ENCODE data around the gene EI24.

Gene EI24

GRCh38 chr11:125583496-125583895 lies 14.2 kb downstream of the EI24 start:
- no peak for DNase-seq

GRCh38 chr11:125585487-125585886 lies 16.2 kb downstream of the EI24 start:
- DNase-seq, result no peak

GRCh38 chr11:125586623-125587022 lies 17.3 kb downstream of the EI24 start:
- no peak for DNase-seq

- no peak for DNase-seq
Measured at GRCh38 chr11:125587480-125587879, 18.2 kb downstream of the EI24 start.

GRCh38 chr11:125588505-125588904 lies 19.2 kb downstream of the EI24 start:
- DNase-seq, result no peak

GRCh38 chr11:125591649-125592304 lies 22.5 kb downstream of the EI24 start:
- DNase-seq, result peak; percentile 48

GRCh38 chr11:125592305-125593113 lies 23.2 kb downstream of the EI24 start, which contains the start of gene STT3A:
STT3A (plus strand) TSS chr11:125592852; CDS start chr11:125595916, 3,064 bp downstream.
- peak; percentile 100 for DNase-seq

GRCh38 chr11:125593114-125593820 lies 24.0 kb downstream of the EI24 start:
- DNase-seq, result no peak

GRCh38 chr11:125594958-125595357 lies 25.7 kb downstream of the EI24 start:
- no peak for DNase-seq

GRCh38 chr11:125600663-125601062 lies 31.4 kb downstream of the EI24 start:
- no peak for DNase-seq

- no peak for DNase-seq
Measured at GRCh38 chr11:125603207-125603606, 33.9 kb downstream of the EI24 start.

GRCh38 chr11:125605417-125605816 lies 36.1 kb downstream of the EI24 start:
- no peak for DNase-seq

- DNase-seq, result no peak
Measured at GRCh38 chr11:125609545-125609944, 40.3 kb downstream of the EI24 start.

- DNase-seq, result no peak
Measured at GRCh38 chr11:125618383-125618782, 49.1 kb downstream of the EI24 start.

GRCh38 chr11:125621995-125622394 lies 52.7 kb downstream of the EI24 start:
- no peak for DNase-seq

- DNase-seq, result no peak
Measured at GRCh38 chr11:125623064-125623463, 53.8 kb downstream of the EI24 start.

- DNase-seq, result no peak
Measured at GRCh38 chr11:125624756-125625213, 55.5 kb downstream of the EI24 start, which contains the start of gene CHEK1. CHEK1 (plus strand) TSS chr11:125625163; CDS start chr11:125626769, 1,606 bp downstream.

GRCh38 chr11:125625225-125625629 lies 56.0 kb downstream of the EI24 start:
- peak; percentile 50 for DNase-seq

- DNase-seq, result peak; percentile 87
Measured at GRCh38 chr11:125625630-125626287, 56.5 kb downstream of the EI24 start.

GRCh38 chr11:125626288-125626950 lies 57.1 kb downstream of the EI24 start:
- peak; percentile 87 for DNase-seq

GRCh38 chr11:125627236-125627910 lies 58.1 kb downstream of the EI24 start:
- no peak for DNase-seq

Data from NCI-H446 treated with DMSO at 0.1 percent for 48 hours (cell line).